Activated gamma-delta T cell treated with Interleukin-2 at 50 U/mL for 16 hours (primary cell): ENCODE data around the gene EN1.

Source experiments
- DNase-seq: peaks from one replicate; pipeline ENCODE4 v3.0.0-alpha.2; 2020

EN1 gene

DNA sequence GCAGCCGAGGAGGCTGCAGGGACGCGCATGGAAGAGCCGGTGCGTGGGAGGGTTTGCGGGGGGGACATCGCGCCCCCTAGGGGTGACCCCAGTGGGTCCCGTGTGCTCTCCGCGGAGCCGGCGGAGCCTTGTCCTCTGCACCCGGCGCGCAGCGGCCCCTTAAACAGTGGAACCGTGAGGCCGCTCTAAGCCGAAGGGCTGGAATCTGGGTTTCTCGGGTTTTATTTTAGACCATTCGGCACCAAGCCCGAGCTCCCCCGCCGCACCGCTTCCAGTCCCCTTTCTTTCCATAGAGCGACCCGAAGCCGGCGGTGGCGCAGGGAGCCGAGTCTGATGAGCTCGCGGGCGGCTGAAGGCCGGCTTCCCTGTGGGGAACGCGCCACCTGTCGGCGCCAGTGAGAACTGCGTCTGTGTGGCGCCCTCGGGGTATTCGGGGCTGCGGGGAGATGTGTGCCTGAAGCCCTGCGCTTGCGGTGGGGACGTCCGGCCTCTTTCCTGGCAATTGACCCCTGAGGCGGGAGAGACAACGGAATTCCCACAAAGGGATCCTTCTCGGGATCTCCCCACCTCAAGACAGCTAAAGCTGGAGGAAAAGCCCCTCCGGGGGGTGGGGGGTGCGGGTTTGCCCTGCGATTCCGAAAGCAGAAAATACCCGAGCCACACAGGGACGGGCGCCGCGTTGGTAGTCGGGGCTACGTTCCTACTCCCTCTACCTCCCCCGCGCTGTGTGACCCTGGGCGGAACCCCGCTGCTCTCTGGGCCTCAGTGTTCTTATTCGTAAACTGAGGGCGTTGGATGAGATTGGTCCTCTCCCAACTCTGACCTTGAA lies 8.2 kb upstream of the EN1 start:
- peak; percentile 73 for DNase-seq

DNA sequence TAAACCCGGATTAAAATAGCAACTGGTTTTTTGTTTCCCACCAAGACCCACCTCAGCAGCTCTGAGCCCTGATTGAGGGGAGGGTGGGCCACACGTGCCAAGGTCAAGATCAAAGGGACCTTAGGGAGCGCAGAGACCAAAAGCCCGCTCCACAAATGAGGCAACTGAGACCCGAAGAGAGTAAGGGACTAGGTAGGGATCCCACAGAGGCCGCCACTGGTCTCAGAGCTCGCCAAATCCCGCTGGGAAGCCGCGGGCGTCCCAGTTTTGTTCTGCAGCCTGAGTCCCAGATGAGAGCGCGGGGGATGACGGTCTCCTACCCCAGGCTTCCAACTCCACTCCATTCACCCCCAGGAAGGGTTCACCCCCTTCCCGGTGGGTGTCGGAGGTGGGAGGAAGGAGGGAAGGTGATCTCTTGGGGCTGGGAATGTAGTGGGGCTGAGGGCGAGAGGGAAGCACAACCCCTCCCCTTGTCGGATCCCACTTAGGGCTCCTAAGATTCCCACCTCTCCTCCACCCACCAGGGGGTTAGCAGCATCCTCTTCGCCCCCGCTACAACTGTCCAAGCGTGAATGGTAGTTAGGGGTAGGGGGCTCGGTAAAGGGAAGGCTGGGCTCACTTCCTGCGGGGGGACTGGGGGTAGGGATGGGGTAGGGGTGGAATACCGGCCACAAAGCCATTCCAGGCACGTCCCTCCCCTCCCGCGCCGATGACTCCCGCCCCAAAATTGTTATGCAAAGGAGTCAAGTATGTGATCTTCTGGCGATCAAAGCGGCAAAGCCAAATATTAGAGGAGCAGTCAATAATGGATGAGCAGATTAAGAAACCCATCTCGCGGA lies 7.3 kb upstream of the EN1 start:
- no peak for DNase-seq

DNA sequence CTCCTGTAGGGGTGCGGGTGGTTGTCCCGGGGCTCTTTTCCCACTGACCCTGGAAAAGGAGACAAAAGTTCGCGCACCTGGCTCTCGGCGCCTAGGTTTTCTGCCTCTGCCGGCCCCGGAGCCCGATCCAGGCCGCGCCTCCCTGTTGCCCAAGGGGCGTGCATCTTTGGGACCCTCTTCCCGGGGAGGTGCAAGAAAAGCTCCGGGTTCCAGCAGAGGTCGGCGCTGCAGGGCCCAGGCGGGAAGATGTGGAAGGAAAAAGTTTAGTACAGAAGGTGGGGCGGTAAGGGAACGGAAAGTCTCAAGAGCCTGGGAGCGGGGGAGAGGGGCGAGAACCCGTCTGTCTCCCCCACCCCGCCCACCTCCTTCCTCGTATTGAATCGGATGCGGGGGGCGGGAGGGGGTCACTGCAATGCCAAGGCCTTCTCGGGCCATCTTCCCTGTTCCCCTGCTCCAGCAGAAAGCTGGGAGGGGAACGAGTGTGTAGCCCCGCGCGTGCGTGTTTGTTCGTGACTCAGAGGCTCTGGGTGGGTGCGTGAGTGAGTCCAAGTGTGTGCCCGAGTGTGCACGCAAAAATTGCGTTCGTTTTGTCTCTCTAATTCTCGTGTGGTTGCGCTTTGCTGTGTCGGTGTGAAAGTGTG lies 6.3 kb upstream of the EN1 start:
- no peak for DNase-seq

DNA sequence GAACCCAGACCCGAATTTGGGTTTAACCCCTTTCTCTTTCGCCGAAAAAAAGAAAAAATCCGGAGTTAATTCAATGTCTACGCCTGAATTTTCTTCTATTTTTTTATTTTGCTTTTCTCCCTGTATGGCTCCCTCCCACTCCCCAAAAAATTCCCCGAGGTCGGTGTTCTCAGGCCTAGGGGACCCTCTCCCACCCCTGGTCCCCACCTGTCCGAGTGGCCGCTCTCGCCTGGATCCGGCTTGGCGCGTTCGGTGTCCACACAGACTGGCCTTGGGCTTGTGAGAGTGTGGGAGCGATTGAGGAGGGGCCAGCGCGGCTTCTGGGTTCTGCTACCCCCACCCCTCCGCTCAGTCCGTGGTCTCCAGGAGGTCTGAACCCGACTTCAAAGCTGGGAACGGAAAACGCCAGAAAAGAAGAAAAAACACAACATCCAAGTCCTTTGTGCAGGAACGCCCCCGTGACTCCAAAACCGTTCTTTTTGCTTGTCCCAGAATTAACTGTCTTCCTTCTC lies 5.7 kb upstream of the EN1 start:
- DNase-seq, result no peak

DNA sequence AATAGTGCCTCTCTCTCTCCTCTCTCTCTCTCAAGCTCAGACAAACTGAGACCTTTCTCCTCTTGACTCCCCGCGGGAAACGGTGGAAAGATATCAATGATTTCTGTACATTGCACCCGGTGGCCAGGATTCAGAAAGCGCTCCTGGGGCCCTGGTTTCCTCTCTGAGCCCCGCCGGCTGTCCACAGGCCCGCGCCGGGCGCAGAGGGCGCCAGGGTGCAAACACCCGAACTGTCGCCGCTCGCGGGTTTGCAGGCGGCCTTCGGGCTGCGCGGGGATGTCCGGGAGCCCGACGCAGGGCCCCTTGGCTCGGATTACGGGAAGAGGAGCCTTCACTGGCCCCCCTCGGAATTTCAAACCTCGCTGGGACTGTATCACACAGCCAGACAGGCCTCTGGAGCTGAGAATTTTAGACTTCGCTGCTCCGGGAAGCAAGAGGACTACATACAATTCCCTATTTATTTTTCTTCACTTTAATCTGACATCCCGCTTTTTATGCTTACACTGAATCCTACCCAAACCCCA lies 5.2 kb upstream of the EN1 start:
- no peak for DNase-seq

DNA sequence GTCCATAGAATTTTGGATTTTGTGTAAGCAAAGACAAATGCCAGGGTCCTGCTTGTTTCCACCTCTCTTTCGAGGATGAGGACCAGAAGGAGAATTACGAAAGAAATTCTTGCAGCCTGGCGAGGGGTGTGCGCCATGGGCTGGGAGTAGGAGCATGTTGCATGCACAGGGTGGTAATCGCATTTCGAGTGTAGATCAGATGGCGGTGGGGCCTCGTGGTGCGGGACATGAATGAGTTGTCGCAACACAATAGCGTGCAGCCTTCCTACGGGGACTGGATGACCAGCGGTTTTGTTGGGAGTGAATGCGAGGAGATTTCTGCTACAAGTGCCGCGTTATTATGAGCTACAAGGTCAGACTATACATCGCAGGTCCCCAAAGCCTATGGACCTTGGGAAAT lies 4.2 kb upstream of the EN1 start:
- DNase-seq, result no peak

DNA sequence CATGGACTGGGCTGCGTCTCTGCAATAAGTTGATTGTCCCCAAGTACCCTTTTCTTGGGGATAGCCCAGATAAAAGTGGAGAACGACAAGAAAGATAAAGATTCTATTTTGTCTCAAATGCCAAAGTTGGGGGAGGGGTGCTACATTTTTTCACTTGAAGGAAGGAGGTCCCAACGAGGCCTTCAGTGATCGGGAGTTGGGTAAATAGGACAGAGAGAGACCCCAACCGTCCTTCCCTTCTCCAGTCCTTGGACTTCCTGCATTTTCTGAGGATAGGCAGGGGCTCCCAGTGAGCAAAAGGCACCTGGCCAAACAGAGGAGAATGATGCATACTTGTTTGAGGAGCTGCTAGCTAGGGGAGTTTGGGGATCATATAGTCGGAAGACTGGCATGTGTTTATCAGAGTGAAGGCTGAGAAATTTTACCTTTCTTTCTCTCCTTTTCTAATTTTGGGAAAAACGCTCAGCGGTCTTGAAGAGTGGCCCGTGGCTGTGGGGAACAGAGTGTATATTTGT lies 3.5 kb upstream of the EN1 start:
- DNase-seq, result no peak

DNA sequence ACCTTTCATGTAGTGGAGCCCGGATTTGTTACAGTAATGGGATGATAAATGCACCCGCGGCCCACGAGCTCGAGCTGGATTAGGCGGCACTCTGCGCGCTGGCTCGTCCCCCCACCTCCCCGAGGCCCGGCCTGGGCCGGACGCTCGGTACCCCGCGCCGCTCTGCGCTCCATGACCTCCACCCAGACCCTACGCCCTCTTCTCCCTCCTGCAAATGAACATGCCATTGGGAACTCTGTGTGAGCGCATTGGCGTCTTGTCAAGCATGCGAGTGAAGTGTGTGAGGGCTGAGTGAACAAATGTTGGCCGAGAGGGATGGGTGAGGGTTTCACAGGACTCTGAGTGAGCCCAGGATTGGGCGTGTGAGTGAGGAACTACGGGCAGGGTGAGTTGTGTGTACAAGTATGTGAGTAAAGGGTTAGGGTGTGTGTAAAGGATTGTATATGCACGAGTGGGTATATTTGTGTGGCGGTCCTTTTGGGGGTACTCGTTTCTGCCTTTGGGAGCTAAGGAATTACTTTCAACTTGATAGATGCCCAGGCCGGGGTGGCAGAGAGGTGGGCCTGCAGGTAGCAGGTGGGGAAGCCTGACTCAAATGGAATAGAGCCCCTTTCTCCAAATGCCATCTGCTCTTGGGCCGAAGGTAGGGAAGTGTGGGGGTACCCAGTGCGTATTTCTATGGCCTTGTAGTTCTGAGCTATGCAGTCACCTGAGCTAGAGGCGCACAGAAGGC lies 2.9 kb upstream of the EN1 start:
- no peak for DNase-seq

DNA sequence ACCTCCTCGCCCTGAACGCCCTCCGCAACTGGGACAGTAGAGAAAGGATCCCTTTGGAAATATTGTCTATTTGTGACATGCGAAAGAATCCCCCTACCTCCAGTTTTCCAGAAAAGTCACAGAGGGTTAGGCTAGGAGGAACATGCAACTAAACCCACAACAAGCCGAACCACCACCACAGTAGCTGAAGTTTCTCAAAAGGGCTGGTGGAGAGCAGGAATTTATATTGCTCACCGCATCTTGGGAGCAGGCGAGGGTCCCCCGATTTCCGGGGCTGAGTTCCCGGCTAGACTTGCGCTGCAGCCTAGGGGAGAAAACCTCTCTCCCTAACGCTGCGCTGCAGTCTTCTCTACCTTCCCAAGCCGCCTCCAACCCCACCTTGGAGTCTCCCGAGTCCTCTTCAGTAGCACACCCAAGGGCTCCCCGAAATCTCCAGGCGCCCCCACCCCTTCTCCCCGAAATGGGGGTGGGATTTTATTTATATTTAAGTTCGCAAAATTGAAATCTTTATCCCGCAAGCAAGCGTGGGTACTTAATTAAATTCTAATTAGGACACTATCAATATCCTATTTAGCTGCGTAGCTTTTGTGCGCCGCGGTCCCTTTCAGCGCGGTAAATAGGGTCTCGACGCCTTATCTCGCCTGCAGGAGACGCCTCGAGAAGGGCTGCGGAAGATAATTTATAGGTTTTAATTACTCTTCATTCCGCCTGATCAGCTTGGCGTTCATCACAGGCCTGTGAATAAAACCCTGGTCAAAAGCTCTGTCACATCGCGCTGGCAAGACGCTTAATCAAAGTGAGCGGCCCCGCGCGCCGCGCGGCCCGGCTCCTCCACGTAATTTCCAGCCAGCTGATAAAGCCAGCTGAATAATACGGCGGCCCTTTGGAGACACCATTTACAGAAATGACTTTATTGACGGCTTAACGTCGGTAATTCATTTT lies 2.0 kb upstream of the EN1 start:
- no peak for DNase-seq

DNA sequence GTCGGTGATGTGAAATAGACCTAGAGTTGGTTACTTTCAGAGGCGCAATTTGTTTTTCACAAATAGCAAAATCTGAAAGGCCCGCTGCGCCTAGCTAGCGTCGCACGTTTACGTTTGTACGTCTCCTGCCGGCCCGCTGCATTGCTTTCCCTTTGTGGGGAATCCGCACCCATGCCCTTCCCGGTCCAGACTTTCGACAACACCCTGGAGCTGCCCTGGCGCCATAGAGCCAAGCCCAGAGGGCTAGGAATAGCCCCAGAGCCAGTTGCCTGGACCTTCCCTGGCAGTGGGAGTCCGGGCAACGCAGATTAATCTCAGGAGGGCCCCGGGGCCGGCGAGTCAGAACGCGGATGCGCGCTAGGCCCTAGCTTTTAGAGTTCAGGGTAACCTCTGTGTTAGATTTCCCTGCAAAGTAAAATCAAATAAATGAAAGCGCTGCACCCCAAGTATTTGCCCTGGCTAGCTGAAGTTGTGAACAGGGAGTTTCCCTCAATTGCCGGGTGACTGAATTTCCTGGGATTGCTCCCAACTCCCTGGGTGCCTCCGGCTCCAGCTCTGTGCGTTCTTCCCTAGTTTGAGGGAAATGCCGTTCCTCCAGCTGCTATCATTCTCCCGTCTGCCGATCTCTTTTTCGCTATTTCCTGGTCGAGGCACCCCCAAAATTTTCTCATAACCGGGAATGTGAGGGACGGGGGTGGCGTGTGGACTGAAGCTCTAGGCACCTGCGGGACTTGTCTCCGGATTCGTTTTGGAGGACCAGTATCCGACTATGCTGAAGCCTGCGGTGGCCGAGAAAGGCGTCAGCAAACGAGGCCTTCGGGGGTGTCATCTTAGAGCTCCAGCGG lies 1.2 kb upstream of the EN1 start:
- DNase-seq, result no peak

DNA sequence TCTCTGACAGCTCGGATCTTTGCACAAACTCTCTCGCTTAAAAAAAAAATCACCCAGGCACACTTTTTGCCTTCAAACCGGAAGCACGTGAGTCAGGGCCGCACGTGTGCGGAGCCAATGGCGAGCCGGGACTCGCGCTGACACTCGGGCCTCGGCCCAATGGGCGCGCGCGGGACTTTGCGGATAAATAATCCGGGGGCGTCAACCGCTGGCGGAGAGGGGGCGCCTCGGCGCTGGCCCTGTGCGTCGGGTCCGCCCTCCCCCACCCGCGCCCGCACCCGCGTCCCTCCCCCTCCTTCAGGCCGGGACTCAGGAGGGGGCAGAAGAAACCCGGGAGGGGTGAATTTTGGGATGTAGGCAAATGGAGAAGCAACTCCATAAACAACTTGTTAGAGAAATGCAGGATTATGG lies 319 bp upstream of the EN1 start:
- DNase-seq, result no peak

DNA sequence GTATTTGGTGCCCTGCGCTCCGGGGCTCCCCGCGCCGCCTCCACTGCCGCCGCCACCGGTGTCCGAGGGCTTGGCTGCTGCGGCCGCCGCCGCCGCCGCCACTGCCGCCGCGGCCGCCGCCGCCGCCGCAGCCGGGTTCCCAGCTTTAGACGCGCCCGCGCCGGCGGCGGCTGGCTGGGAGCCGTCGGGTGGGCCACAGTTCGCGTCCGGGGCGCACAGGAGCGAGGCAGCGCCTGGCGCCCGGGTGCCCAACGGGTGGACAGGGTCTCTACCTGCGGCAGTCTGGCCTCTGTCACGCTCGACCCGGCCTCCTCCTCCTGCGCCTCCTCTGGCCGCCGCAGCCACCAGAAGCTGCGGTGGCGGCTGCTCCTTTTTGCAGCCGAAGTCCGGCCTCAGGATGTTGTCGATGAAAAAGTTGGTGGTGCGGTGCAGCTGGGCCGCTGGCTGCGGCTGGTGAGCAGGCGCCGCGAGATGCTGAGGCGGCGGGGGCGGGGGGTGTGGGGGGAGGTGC lies 951 bp downstream of the EN1 start:
- no peak for DNase-seq

DNA sequence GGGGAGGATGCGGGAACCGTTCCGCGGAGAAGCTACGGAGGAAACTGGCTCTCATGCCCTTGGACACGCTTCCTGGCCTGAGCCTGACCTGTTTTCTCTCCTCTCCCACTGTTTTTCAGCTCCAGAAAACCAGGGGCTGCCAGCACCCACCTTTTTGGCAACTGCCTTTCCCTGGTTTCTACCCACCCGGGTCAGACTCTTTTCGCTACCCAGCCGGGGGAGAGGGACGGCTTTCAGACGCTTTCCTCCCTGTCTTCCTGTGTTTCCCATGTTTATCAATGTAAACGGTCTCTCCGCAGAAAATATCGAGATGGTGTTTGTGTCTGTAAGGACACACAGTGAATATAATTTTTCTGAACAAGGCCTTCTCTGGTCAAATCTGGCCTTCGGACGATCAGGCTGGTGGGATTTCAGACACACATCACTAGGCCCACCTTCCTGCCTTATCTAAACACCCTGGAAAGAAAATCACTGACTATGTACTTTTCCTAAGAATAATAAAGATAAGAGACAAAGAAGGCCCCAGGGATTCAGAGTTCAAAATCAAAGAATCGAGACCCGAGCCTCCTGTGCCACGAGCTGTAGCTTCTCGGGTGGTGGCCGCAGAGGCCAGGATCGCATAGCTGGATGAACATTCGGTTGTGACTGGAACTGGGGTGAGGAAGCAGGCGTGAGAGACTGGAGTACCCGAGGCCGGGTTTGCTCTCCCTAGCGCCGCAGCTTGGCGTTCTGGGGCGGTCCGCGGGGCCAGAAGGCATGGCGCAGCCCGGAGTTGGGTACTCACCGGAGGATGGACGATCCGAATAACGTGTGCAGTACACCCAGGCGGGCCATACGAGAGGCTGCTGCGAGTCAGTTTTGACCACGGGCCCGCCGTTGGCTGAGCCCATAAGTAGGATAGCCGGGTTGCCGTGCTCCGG lies 1.7 kb downstream of the EN1 start:
- no peak for DNase-seq

DNA sequence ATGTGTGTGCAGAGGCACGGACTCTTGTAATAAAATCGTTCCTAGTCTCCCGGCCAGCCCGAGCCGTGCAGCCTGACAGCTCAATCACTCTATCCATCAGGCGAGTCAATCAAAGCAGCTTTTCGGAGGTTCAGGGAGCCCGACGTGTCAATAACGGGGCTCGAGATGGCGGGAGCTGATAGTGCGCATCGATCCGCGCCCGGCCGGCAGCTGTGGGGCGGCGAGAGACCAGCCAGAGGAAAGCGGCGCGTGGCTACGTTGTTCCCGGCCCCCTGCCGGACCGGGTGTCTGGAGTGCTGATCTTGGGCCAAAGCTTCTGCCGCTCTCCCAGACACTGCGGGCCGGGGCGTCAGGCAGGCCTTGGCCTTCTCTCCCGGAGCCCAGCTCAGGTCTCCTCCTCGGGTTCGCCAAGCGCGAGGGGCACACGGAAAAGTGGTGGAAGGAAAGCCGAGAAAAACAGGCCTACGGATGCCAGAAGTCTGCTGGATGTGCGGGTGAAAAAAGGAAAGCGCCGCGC lies 2.4 kb downstream of the EN1 start:
- DNase-seq, result no peak

DNA sequence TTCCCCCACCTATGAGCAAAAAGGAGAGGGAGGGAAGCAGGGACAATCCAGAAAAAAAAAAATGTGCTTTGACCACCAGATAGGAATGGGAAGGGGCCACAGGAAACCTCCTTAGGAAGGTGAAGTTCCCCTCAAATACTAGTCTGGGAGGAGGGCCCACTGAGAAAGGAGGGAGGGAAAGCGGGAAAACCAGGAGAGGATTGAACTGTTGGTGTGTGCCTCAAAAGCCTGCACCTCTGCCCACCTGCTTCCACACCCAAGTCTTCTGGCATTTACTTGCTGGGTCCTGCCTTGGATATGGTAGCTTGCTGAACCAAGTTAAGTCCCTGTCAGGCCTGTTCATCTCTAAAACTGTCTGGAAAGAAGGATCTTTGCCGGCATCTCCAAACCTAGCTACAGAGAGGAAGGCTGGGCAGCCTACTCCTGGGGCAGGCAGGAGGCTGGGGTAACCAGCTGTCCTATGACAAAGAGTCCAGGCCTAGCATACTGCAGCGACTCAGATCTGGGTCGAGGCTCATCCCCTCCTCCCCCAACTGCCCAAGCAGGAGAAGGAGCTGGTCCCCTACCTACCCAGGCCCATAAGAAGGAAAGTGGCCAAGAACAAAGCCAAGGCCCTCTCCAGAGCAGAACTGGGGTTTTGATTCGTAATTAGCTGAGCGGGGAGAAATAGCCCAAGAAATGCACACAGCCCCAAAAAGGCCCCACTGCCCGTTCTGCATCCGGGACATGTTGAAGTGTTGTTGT lies 3.0 kb downstream of the EN1 start:
- DNase-seq, result no peak

DNA sequence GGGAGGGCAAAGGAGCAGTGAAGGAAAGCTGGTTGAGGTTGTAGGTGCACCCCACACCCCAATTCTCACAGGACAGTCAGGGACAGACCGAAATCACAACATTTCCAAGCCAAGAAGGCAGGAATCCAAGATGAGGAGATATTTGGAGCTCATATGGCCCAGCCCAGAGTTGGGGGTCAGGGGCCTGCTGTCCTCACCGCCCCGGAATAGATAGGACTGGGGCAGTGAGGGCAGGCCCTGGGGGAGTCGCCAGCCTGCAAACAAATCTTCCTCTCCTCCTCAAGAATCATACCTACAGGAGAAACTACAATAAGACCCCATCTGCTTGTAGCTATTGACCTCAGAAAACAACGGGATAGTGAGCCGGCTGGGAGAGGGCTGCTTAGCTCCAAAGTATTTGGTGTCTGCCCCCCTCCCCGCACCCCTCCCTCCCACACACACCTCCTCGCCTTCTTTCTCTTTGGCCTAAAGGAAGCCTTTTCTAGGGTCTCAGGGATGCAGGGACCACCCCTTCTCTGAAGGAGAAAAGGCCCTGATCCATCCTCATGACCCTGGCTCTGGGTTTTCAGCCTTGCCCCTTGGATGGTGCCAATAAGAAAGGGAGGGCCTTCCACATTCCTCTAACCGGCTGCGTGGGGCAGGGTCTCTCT lies 3.8 kb downstream of the EN1 start:
- DNase-seq, result no peak
